A549 (cell line): ENCODE results near the gene TMEM108.

Experiments used
- EP300 ChIP-seq, 2 experiments: fragments of >200 bp; sonication (Bioruptor Twin); formaldehyde crosslinking; IDR thresholded peaks; 2 replicates in 1 of 2; 3 replicates in 1 of 2; pipeline ENCODE4 v1.6.1; 2016 to 2017
- JUNB ChIP-seq: fragments of >200 bp; sonication (Bioruptor Twin); formaldehyde crosslinking; IDR thresholded peaks from 2 replicates; pipeline ENCODE4 v1.6.1; 2016
- MAZ ChIP-seq: fragments of 150-350 bp; IDR thresholded peaks from 2 replicates; pipeline ENCODE4 v1.6.1; 2014; ENCODE audit warnings: antibody characterized with exemption, low read depth, low read length, borderline replicate concordance
- POLR2A ChIP-seq: IDR thresholded peaks from 2 replicates; pipeline ENCODE4 v1.6.1; 2012; ENCODE audit warnings: mild to moderate bottlenecking, low read length
- TF ChIP-seq, protein P1 (sequence below): fragments of >200 bp; sonication (Bioruptor Twin); formaldehyde crosslinking; IDR thresholded peaks from 3 replicates; pipeline ENCODE4 v1.5.1; 2016
- TF ChIP-seq, protein P2 (sequence below): IDR thresholded peaks from 2 replicates; pipeline ENCODE4 v1.6.1; 2012

DNA sequence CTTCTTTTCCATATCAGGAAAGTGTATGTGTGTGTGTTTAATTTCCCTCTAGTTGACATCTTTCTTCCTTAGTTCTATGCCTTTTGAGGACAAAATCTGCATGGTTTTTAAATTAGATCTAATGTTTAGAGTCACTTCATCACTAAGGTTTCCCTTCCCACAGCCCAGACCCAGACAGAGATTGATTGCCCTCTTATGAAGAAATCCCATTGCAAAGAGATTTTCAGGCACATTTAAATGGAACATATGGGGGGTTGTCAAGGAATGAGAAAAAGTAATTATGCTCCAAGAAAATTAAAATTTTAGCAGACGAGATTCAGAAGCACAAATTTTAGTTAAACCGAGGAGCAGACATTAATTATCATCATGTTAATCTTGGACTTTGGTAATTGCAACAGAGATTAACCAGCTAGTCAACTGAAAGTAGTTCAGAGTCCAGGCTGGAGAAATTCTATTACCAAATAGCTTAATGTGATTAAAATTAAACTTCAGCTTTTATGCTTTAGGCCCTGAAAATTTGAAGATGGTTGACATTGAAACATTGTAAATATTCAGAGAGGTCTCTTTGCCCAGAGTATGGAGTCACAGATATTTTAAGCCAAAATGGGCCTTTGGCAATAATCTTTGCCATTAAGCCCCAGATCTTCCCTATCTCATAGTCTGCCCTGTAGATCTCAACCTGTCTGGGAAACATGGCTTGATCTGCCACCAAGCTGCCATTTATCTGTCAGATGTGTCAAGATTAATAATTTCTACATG lies 143.4 kb downstream of the TMEM108 start:
- TF ChIP-seq, protein P1, sequence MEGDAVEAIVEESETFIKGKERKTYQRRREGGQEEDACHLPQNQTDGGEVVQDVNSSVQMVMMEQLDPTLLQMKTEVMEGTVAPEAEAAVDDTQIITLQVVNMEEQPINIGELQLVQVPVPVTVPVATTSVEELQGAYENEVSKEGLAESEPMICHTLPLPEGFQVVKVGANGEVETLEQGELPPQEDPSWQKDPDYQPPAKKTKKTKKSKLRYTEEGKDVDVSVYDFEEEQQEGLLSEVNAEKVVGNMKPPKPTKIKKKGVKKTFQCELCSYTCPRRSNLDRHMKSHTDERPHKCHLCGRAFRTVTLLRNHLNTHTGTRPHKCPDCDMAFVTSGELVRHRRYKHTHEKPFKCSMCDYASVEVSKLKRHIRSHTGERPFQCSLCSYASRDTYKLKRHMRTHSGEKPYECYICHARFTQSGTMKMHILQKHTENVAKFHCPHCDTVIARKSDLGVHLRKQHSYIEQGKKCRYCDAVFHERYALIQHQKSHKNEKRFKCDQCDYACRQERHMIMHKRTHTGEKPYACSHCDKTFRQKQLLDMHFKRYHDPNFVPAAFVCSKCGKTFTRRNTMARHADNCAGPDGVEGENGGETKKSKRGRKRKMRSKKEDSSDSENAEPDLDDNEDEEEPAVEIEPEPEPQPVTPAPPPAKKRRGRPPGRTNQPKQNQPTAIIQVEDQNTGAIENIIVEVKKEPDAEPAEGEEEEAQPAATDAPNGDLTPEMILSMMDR, result no peak
- TF ChIP-seq JUNB (no peak), EP300 (IDR thresholded peaks at IDR 0.05) (no peak), POLR2A (no peak), MAZ (no peak)
- TF ChIP-seq, protein P2, sequence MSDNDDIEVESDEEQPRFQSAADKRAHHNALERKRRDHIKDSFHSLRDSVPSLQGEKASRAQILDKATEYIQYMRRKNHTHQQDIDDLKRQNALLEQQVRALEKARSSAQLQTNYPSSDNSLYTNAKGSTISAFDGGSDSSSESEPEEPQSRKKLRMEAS, result no peak
